GM13977 (cell line): ENCODE data around the gene VASP.

Source experiments
- DNase-seq: peaks from one replicate; pipeline ENCODE4 v3.0.0; 2012; ENCODE audit warnings: low spot score
- in situ Hi-C: fragments of 300-500 bp; cut with MboI; formaldehyde crosslinking; loops from one replicate; pipeline ENCODE4 v1.12.0; 2022; ENCODE audit warnings: low sequenced_read_pairs, low pct_unique_long_range_greater_than_20kb, mixed read lengths, inconsistent platforms; ENCODE audit not compliant: unreplicated experiment
- TF ChIP-seq, protein P1 (sequence below): IDR thresholded peaks from 2 replicates; pipeline ENCODE4 v1.5.1; 2012; ENCODE audit warnings: mild to moderate bottlenecking, control low read depth; ENCODE audit not compliant: insufficient read depth; ENCODE audit errors: extremely low read depth, missing control alignments

Gene VASP

DNA sequence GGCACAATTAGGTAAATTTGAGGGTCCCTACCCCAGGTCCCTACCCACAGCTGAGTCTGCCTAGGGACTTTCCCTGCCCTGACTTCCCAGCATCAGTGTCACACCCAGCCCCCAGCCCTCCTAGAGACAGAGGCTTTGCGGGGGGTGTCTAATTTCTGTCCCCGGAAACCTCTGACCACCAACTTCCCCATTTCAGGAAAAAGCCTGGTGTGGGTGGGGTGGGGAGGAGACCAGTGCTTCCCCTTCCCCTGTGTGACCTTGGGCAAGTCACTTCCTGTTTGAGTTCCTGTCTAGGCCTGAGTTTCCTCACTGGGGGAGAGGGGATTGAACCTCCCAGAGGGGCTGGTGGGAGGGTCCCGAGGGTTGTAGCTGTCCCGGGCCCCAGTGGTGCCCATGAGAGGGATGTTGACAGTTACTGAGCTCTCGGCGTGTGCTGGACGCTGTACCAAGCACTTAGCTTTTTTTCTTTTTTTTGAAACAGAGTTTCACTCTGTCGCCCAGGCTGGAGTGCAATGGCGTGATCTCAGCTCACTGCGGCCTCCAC is 7.9 kb downstream of the VASP start:
- TF ChIP-seq, protein P1, sequence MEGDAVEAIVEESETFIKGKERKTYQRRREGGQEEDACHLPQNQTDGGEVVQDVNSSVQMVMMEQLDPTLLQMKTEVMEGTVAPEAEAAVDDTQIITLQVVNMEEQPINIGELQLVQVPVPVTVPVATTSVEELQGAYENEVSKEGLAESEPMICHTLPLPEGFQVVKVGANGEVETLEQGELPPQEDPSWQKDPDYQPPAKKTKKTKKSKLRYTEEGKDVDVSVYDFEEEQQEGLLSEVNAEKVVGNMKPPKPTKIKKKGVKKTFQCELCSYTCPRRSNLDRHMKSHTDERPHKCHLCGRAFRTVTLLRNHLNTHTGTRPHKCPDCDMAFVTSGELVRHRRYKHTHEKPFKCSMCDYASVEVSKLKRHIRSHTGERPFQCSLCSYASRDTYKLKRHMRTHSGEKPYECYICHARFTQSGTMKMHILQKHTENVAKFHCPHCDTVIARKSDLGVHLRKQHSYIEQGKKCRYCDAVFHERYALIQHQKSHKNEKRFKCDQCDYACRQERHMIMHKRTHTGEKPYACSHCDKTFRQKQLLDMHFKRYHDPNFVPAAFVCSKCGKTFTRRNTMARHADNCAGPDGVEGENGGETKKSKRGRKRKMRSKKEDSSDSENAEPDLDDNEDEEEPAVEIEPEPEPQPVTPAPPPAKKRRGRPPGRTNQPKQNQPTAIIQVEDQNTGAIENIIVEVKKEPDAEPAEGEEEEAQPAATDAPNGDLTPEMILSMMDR: no peak
- no peak for DNase-seq
- in situ Hi-C loops: no loop called here

DNA sequence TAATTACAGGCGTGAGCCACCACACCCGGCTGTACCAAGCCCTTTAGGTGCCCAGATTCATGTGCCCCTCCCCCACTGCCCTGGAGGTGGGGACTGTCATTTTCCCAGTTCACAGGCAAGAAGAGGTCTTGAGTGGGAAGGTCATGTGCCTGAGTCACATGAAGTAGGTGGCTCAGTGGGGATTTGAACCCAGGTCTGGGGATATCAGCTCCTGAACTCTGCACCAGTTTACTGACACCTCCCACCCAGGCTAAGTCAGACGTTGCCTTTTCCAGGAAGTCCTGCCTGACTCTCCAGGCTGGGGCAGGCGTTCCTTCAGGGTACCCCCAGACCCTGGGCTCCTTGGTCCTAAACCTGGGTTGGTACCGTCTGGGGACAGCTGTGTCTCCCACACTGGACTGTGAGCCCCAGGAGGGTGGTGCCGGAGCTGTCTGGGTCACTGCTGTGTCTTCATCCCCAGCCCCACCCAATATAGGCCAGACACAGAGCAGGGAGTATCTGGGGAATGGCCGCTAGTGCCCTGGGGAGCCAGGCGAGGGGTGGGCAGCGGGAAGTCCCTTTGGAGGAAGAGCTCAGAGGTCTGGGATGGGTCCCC is 8.6 kb downstream of the VASP start:
- no peak for DNase-seq
- in situ Hi-C loops: no loop called here
- TF ChIP-seq, protein P1: no peak

DNA sequence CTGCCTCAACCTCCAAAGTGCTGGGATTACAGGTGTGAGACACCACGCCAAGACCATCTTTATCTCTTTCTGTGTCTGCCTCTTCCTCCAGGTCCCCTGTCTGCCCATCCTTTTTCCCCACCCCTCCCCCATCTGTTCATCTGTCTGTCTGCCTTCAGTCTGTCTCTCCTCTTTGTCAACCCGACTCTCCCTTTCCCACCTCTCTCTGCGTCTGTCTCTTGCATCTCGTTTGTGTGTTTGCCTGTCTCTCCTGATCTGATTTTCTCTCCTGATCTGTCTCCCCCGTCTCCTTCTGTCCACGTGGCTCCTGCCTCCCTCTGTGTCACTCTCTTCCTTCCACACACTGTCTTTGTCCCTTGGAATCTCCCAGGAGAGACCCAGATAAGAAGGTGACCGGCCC is 10.0 kb downstream of the VASP start:
- no peak for DNase-seq
- TF ChIP-seq, protein P1: no peak
- in situ Hi-C loops: no loop called here

DNA sequence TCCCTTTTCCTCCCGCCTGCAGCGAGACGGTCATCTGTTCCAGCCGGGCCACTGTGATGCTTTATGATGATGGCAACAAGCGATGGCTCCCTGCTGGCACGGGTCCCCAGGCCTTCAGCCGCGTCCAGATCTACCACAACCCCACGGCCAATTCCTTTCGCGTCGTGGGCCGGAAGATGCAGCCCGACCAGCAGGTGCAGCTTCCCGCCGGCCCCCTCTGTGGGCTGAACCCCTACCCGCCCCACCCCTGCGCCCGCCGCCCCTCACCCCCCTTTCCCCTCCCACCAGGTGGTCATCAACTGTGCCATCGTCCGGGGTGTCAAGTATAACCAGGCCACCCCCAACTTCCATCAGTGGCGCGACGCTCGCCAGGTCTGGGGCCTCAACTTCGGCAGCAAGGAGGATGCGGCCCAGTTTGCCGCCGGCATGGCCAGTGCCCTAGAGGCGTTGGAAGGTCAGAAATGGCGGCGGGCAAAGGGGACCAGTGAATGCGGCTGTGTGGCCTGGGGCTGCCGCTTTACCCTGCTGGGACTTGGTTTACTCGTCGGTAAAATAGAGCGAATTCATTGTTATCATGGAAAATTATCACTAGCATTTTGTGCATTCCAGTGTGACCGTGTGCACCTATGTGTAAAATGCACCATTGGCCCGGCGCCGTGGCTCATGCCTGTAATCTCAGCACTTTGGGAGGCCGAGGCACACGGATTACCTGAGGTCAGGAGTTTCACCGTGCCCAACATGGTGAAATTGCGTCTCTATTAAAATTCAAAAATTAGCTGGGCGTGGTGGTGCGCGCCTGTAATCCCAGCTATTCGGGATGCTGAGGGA is 10.6 kb downstream of the VASP start:
- in situ Hi-C loops: no loop called here
- DNase-seq: no peak
- TF ChIP-seq, protein P1: no peak

DNA sequence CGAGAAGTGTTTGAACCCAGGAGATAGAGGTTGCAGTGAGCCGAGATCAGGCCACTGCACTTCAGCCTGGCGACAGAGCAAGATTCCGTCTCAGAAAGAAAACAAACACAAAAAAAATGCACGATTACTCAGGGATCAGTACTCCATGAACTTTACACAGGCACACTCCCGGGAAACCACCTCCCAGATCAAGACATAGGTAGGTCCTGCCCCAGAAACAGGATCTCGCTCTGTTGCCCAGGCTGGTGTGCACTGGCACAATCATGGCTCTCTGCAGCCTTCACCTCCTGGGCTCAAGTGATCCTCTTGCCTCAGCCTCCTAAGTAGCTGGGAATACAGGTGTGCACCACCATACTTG is 11.2 kb downstream of the VASP start:
- TF ChIP-seq, protein P1: no peak
- no peak for DNase-seq
- in situ Hi-C loops: no loop called here

DNA sequence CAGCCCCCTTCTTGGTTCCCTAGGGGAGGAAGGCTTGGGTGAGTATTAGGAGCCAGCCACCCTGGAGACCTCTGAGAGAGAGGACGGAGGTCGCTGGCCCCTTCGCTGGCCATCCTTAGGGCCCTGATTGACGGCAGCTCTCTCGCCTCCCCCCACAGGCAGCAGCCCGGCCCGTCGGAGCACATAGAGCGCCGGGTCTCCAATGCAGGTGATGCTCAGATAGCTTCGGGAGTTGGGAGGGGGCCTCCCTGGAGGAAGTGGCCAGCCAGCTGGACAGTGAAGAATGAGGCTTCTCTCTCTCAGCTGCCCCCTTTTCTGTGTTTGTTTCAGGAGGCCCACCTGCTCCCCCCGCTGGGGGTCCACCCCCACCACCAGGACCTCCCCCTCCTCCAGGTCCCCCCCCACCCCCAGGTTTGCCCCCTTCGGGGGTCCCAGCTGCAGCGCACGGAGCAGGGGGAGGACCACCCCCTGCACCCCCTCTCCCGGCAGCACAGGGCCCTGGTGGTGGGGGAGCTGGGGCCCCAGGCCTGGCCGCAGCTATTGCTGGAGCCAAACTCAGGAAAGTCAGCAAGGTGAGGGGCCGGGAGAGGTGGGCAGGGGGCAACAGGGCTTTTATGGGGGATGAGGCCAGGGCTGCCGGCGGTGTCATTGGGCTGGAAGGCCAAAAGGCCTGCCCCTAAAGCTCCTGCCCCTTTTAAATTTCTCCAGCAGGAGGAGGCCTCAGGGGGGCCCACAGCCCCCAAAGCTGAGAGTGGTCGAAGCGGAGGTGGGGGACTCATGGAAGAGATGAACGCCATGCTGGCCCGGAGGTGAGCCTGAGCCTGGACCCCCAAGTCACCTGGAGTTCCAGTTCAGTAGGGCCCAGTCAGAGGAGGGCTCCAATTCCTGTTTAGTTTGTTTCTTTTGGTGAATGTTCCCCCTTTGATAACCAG is 15.0 kb downstream of the VASP start:
- DNase-seq: no peak
- TF ChIP-seq, protein P1: no peak
- in situ Hi-C loops: no loop called here
